ENCODE measurements around the gene DGCR6.
"Not testable (repeated sequence)": the region's sequence is repeated elsewhere in the genome, so short reads cannot be mapped to it uniquely, and the experiment has no call there.

- TF ChIP-seq, protein P1, sequence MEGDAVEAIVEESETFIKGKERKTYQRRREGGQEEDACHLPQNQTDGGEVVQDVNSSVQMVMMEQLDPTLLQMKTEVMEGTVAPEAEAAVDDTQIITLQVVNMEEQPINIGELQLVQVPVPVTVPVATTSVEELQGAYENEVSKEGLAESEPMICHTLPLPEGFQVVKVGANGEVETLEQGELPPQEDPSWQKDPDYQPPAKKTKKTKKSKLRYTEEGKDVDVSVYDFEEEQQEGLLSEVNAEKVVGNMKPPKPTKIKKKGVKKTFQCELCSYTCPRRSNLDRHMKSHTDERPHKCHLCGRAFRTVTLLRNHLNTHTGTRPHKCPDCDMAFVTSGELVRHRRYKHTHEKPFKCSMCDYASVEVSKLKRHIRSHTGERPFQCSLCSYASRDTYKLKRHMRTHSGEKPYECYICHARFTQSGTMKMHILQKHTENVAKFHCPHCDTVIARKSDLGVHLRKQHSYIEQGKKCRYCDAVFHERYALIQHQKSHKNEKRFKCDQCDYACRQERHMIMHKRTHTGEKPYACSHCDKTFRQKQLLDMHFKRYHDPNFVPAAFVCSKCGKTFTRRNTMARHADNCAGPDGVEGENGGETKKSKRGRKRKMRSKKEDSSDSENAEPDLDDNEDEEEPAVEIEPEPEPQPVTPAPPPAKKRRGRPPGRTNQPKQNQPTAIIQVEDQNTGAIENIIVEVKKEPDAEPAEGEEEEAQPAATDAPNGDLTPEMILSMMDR (IDR thresholded peaks at IDR 0.05), result not testable (repeated sequence)
- TF ChIP-seq EP300, POLR2A (IDR thresholded peaks at IDR 0.05): not testable (repeated sequence)
Observed at GRCh38 chr22:18896037-18896657, 10.0 kb upstream of the DGCR6 start.
